HG03558 (cell line): ENCODE data around the gene TSHZ3.

Experiments used
- ATAC-seq: cut with Tn5 transposase; IDR thresholded peaks from one replicate; pipeline ENCODE4 v1.9.1; 2021; ENCODE audit warnings: moderate number of reproducible peaks; ENCODE audit not compliant: unreplicated experiment; ENCODE audit errors: extremely low read depth

The TSHZ3 gene

GRCh38 chr19:31355665-31356289, 6.5 kb upstream of the TSHZ3 start:
- ATAC-seq, result no peak

GRCh38 chr19:31354799-31355664, 5.8 kb upstream of the TSHZ3 start:
- ATAC-seq, result no peak

- no peak for ATAC-seq
Observed at GRCh38 chr19:31354316-31354715, 5.1 kb upstream of the TSHZ3 start.

GRCh38 chr19:31353833-31354232, 4.6 kb upstream of the TSHZ3 start:
- ATAC-seq, result no peak

- no peak for ATAC-seq
Observed at GRCh38 chr19:31352782-31353651, 3.8 kb upstream of the TSHZ3 start.

- no peak for ATAC-seq
Observed at GRCh38 chr19:31352296-31352781, 3.1 kb upstream of the TSHZ3 start.

GRCh38 chr19:31351855-31352195, 2.6 kb upstream of the TSHZ3 start:
- ATAC-seq, result no peak

GRCh38 chr19:31351056-31351854, 2.0 kb upstream of the TSHZ3 start:
- no peak for ATAC-seq

GRCh38 chr19:31350693-31351055, 1.4 kb upstream of the TSHZ3 start:
- no peak for ATAC-seq

GRCh38 chr19:31350033-31350692, 927 bp upstream of the TSHZ3 start:
- ATAC-seq, result no peak

- ATAC-seq, result no peak
Observed at GRCh38 chr19:31348481-31349159, 616 bp downstream of the TSHZ3 start.

- no peak for ATAC-seq
Observed at GRCh38 chr19:31347828-31348392, 1.3 kb downstream of the TSHZ3 start.

GRCh38 chr19:31347354-31347753, 1.9 kb downstream of the TSHZ3 start:
- ATAC-seq, result no peak

GRCh38 chr19:31346184-31347059, 2.8 kb downstream of the TSHZ3 start:
- no peak for ATAC-seq

- no peak for ATAC-seq
Observed at GRCh38 chr19:31344403-31344802, 4.8 kb downstream of the TSHZ3 start.

GRCh38 chr19:31342926-31343325, 6.3 kb downstream of the TSHZ3 start:
- ATAC-seq, result no peak
